GM12864 (cell line): Measurements from ENCODE around the gene CMC2.

ENCODE experiments used
- DNase-seq: peaks from one replicate; pipeline ENCODE4 v3.0.0-alpha.2; 2011; ENCODE audit warnings: low read depth
- H3K4me3 ChIP-seq: 2 replicates; pipeline ENCODE4 v1.5.1; 2011; ENCODE audit warnings: mild to moderate bottlenecking, low read depth, low read length, control low read depth
- CTCF ChIP-seq: IDR thresholded peaks from 2 replicates; pipeline ENCODE4 v1.5.1; 2011; ENCODE audit warnings: low read depth, mild to moderate bottlenecking, moderate library complexity, low read length, control low read depth, inconsistent platforms; ENCODE audit errors: missing control alignments

CMC2 gene

GRCh38 chr16:80996688-80997138 is 10.0 kb downstream of the CMC2 start:
- no peak for DNase-seq
- peak overlapping the region; percentile 47 for H3K4me3 ChIP-seq
- TF ChIP-seq CTCF, result no peak

GRCh38 chr16:80994451-80994850 is 12.2 kb downstream of the CMC2 start:
- H3K4me3 ChIP-seq, result no peak overlapping the region
- DNase-seq, result no peak
- no peak for TF ChIP-seq CTCF

GRCh38 chr16:80993834-80994233 is 12.9 kb downstream of the CMC2 start:
- no peak for TF ChIP-seq CTCF
- H3K4me3 ChIP-seq, result no peak overlapping the region
- no peak for DNase-seq

GRCh38 chr16:80993307-80993706 is 13.4 kb downstream of the CMC2 start:
- DNase-seq, result no peak
- no peak overlapping the region for H3K4me3 ChIP-seq
- TF ChIP-seq CTCF, result no peak

GRCh38 chr16:80992676-80993293 is 13.9 kb downstream of the CMC2 start:
- DNase-seq, result no peak
- TF ChIP-seq CTCF, result no peak
- H3K4me3 ChIP-seq, result no peak overlapping the region

- H3K4me3 ChIP-seq, result no peak overlapping the region
- no peak for TF ChIP-seq CTCF
- no peak for DNase-seq
These were observed 14.8 kb downstream of the CMC2 start for GRCh38 chr16:80991792-80992430.

- no peak for TF ChIP-seq CTCF
- no peak for DNase-seq
- no peak overlapping the region for H3K4me3 ChIP-seq
These were observed 15.7 kb downstream of the CMC2 start for GRCh38 chr16:80990978-80991377.
